GM20431 (cell line): Measurements from ENCODE around the gene AEBP1.

ENCODE experiments used
- in situ Hi-C: fragments of 300-500 bp; cut with MseI, MboI; formaldehyde crosslinking; loops from one replicate; pipeline ENCODE4 v1.15.0; 2020; ENCODE audit warnings: low sequenced_read_pairs; ENCODE audit not compliant: unreplicated experiment

AEBP1 gene

GRCh38 chr7:44082541-44083207 lies 21.5 kb upstream of the AEBP1 start:
- in situ Hi-C loops, result no loop called here

- in situ Hi-C loops, result no loop called here
Observed at GRCh38 chr7:44083796-44084195, 20.3 kb upstream of the AEBP1 start.

- in situ Hi-C loops, result no loop called here
Observed at GRCh38 chr7:44084701-44085100, 19.4 kb upstream of the AEBP1 start.

- in situ Hi-C loops, result no loop called here
Observed at GRCh38 chr7:44085546-44085945, 18.6 kb upstream of the AEBP1 start.

DNA sequence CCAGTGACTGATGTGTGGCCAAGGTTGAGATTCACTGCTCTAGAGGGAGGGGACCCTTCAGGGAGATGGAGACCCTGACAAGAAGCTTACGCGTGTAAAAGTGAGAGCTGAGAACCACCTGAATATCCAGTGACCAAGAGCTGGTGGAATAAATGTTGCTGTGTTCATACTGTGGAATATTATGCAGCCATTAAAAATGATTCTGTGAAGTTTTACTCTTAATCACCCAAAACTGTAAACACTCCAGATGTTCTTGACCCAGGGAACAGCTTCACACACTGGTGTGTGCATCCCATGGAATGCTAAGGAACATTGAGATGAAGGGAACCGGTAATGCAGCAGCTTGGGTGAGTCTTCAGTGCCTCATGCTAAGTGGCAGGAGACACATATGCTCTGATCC lies 17.5 kb upstream of the AEBP1 start:
- in situ Hi-C loops, result no loop called here

- in situ Hi-C loops, result no loop called here
Observed at GRCh38 chr7:44087911-44088838, 16.0 kb upstream of the AEBP1 start.

DNA sequence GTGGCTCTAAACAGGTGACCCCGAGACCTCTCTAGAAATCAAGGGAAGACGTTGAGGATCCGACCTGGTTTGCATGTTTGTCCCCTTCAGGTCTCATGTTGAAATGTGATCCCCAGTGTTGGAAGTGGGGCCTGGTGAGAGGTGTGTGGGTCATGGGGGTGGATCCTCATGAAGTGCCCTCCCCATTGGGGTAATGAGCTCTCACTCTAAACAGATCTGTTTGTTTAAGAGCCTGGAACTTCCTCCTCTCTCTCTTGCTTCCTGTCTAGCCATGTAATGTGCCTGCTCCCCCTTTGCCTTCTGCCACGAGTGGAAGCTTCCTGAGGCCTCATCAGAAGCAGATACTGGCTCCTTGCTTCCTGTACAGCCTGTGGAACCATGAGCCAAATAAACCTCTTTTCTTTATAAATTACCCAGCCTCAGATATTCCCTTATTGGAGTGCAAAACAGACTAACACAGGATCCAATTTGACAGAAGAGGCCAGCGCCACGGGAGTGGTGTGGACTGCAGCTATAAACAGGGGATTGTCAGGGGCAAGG lies 11.0 kb upstream of the AEBP1 start:
- in situ Hi-C loops, result no loop called here

DNA sequence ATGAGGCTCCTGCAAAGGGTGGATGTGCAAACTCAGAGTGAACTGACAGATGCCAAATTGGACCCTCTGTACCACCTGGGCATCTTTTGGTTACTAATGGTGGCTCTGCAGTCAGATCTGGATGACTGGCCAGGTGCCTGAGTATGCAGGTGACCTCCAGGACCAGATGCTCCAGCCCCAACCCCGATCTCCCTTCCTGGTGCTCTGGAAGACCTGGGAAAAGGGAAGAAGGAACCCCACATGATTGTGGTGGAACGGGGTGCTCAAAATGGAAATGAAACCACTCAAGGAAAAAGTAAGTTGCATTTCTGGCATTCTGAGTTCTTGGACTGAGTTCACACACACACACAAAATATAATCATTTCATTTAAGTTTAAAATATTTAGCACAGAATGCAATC lies 9.8 kb upstream of the AEBP1 start:
- in situ Hi-C loops, result no loop called here

- in situ Hi-C loops, result no loop called here
Observed at GRCh38 chr7:44094883-44095592, 9.1 kb upstream of the AEBP1 start.

DNA sequence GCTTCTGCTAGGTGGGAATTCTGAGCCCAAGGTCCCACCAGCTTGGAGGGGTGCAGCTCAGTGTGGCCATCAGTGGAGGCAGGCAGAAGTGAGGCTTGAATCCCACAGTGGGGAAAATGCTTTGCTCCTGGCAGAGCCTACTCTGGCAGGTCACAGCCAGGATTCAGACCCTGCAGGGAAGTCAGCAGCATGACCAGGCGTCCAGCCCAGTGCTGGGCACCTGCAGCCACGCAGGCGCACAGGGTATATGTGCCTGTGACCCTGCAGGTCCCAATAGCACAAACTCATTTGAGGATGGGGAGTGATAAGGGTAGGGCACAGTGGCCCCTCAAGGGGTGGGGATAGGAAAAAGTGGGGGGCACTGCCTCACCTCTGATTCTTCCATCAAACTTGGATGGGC lies 8.4 kb upstream of the AEBP1 start:
- in situ Hi-C loops, result no loop called here

DNA sequence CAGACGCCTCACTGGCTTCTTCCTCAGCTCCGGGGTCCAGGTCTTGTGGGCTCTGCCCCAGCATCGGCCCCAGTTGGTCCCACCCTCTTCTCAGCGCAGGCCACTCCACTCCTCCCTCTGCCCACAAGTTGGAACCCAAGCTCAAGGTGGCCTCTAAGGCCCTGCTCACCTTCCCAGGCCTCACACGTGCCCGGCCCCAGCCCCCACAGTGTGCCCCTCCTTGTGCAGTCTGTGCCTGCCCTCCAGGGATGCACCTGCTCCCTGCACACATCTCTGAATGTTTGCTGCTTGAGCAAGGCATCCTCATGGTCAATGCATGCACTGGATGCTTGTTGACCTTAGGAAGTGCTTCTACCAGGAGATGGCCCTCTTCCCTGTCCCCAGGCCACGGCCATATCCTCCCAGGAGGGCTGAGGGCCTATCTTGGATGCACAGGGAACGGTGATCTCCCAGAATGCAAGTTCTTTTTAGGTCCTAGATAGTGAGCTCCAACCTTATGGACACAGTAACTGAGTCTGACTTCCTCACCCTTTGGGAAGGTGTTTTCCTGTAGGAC lies 7.7 kb upstream of the AEBP1 start:
- in situ Hi-C loops, result no loop called here

DNA sequence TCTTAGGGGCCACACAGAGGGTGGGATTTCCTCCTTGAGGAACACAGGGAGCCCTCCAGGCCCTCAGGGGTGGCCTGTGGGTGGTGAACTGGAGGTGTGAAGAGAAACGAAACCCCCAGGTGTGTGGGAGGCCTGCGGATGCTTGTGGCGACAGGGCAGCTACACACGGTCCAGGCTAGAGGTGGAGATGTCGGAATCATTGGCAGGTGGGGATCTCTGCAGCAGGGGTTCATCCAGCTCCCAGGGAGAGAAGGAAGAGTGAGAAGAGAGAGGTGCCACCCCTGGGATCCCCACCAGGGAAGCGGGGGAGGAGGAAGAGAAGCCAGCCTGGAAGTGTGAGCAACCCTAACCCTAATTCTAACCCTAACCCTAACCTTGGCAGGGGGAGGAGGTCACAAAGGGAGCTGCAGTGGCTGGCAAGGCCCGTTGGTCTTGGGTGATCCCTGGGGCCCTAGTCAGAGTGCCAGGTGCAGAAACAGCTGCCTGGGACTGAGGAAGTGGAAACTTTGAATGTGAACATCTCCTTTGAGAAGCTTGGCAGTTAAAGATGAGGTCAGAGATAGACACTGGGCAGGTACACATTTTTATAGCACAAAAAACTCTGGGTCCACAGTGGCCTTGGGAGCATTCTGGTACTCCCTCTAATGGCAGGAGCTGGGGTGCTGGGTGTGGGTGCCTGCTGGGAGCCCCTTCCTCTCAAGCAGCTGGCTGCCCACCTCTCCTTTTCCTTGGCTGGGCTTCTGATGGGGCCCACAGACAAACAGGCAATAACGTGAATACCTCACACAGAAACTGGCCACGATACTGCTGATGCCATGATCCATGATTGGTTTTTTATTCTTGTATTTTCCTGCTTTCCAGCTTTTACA lies 6.8 kb upstream of the AEBP1 start:
- in situ Hi-C loops, result no loop called here

DNA sequence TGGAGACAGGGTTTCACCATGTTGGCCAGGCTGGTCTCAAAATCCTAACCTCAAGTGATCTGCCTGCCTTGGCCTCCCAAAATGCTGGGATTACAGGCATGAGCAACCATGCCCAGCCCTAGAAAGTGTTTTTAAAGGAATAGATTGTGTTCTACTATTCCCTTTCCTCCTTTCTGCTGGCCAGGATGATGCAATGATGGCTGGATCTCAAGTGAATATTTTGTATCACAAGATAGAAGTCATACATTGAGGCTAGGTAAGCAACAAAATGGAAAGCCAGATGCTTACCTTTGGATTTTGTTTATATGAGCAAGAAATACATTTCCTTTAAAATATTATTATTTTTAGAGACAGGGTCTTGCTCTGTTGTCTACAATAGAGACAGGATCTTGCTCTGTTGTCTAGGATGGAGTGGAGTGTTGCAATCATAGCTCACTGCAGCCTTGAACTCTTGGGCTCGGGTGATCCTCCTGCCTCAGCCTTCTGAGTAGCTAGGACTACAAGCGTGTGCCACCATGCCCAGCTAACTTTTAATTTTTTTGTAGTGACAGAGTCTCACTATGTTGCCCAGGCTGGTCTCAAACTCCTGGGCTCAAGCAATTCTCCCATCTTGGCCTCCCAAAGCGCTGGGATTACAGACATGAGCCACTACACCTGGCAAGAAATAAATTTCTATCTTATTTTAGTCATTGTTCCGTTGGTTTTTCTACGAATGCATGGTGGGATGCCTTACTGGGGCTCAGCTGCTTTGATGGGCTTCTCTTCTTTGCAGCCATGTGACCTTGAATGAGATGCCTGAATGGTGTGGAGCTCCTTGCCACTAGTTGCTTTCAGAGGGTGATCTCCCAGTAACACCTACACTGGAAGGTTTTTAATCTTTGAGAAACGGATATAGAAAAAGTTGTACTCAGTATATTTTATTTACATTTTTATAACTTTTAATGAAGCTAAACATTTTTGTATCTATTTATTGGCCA lies 5.8 kb upstream of the AEBP1 start:
- in situ Hi-C loops, result no loop called here

DNA sequence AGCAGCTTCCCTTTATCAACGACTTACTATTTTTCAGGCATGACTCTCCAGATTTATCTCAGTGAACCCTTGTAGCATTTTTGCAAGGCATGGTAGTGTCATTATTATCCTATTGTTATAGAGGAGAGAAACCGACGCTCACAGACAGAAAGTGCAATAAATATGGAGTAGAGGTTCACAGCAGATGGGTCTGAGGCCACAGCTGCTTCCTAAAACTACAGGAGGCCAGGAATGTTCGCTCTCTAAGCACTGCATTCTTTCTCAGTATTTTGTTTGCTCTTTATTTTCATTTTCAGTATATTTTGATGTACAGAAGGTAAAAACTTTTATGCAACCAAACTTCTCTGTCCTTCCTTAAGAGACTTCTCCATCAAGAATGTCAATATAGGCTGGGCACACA lies 4.5 kb upstream of the AEBP1 start:
- in situ Hi-C loops, result no loop called here

GRCh38 chr7:44100458-44101302 lies 3.5 kb upstream of the AEBP1 start:
- in situ Hi-C loops, result no loop called here

DNA sequence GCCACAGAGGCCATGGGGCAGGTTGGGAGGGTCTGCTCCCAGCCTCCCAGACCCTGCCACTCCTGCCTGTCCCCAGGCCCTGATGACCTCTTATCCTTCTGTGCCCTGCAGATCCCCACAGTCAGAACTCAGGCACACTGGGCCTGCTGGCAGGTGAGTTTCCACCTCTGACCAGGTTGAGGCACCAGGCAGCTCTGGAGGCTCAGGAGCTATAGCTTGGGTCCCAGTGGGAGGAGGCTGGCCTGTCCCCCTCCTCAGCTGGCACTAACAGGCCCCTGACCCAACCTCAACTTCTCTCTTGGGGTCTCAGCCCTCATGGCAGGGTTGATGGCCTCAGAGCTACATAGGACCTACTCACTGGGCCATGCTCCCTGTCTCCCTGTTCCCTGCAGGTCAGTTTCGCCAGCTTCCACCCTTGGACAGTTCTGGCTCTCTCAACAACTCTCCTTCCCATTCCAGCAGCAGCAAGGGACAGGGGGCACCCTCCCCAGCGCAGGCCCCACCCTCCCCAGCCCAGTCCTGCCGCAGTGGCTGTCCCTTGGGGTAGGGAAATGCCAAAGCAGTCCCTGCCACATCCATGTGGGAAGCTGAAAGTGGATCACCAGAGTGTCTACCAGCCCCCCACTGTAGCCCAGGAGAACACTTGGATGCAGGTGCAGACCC lies 2.7 kb upstream of the AEBP1 start:
- in situ Hi-C loops, result no loop called here
